CD14-positive monocyte (primary cell): ENCODE measurements around the gene SLC2A1. TPM values are rescaled to one million over a fixed set of nuclear protein-coding genes. Genes with fewer than 3 reads are reported as not detected.

ENCODE experiments used
- DNase-seq, 3 donors: peaks; one replicate each; pipeline ENCODE4 v3.0.0-alpha.2; 2011 to 2022
- H2AFZ ChIP-seq: 2 replicates; pipeline ENCODE4 v1.6.0; 2012; ENCODE audit warnings: mild to moderate bottlenecking, low read depth, low read length, inconsistent platforms; ENCODE audit not compliant: insufficient read depth, poor library complexity, severe bottlenecking
- H3K27ac ChIP-seq, 2 donors: 1 replicate in 1 of 2; 2 replicates in 1 of 2; pipeline ENCODE4 v1.5.1; 2012 to 2013; ENCODE audit warnings: low read length in 2 of 2, control low read depth in 1 of 2, inconsistent platforms in 1 of 2, low read depth in 1 of 2, mild to moderate bottlenecking in 1 of 2
- H3K27me3 ChIP-seq, 2 donors: one replicate each; pipeline versions ENCODE4 v1.6.0 to v1.6.1; 2011 to 2013; ENCODE audit warnings: low read length in 2 of 2; ENCODE audit not compliant: control insufficient read depth in 2 of 2, insufficient read depth in 2 of 2
- H3K36me3 ChIP-seq, 2 donors: replicated peaks in 1 of 2; 1 replicate in 1 of 2; 2 replicates in 1 of 2; pipeline versions ENCODE4 v1.5.1 to v1.6.1; 2012 to 2013; ENCODE audit warnings: low read length in 2 of 2, control low read depth in 1 of 2, inconsistent platforms in 1 of 2, mild to moderate bottlenecking in 1 of 2; ENCODE audit not compliant: insufficient read depth in 2 of 2, control insufficient read depth in 1 of 2
- H3K4me1 ChIP-seq, 2 donors: 1 replicate in 1 of 2; 2 replicates in 1 of 2; pipeline versions ENCODE4 v1.5.1 to v1.6.1; 2012 to 2013; ENCODE audit warnings: low read length in 2 of 2, control low read depth in 1 of 2, inconsistent platforms in 1 of 2, mild to moderate bottlenecking in 1 of 2, moderate library complexity in 1 of 2; ENCODE audit not compliant: insufficient read depth in 2 of 2, control insufficient read depth in 1 of 2
- H3K4me2 ChIP-seq: replicated peaks from 2 replicates; pipeline ENCODE3; 2012; ENCODE audit warnings: low read length, moderate library complexity, mild to moderate bottlenecking; ENCODE audit not compliant: poor library complexity, severe bottlenecking; ENCODE audit errors: extremely low read depth
- H3K4me3 ChIP-seq, 3 experiments: fragments of 200-600 bp in 1 of 3; sonication (generic) in 1 of 3; replicated peaks in 1 of 3; 1 replicate in 2 of 3; 2 replicates in 1 of 3; pipeline ENCODE4 v1.5.1; 2011 to 2013; ENCODE audit warnings: low read length in 3 of 3, mild to moderate bottlenecking in 3 of 3, control low read depth in 2 of 3, low read depth in 2 of 3, inconsistent platforms in 1 of 3, moderate library complexity in 1 of 3
- H3K79me2 ChIP-seq: 2 replicates; pipeline ENCODE4 v1.6.0; 2012; ENCODE audit warnings: mild to moderate bottlenecking, control low read depth, inconsistent platforms, low read length, moderate library complexity; ENCODE audit not compliant: insufficient read depth
- H3K9ac ChIP-seq: 2 replicates; pipeline ENCODE4 v1.6.0; 2017; ENCODE audit warnings: low read length, mild to moderate bottlenecking; ENCODE audit not compliant: insufficient read depth, poor library complexity, severe bottlenecking
- H3K9me3 ChIP-seq, 2 donors: replicated peaks in 1 of 2; 1 replicate in 1 of 2; 2 replicates in 1 of 2; pipeline versions ENCODE4 v1.5.1 to v1.6.1; 2012 to 2013; ENCODE audit warnings: low read length in 2 of 2, control low read depth in 1 of 2; ENCODE audit not compliant: control insufficient read depth in 1 of 2, insufficient read depth in 1 of 2
- H4K20me1 ChIP-seq: 2 replicates; pipeline ENCODE4 v1.6.0; 2012; ENCODE audit warnings: mild to moderate bottlenecking, low read length, control low read depth, moderate library complexity; ENCODE audit not compliant: insufficient read depth
- H3K27ac Mint-ChIP-seq, 7 donors: one replicate each; pipeline ENCODE4 v1.8.0; 2020; ENCODE audit warnings: mild to moderate bottlenecking in 7 of 7, mixed read lengths in 7 of 7, moderate library complexity in 6 of 7, inconsistent platforms in 2 of 7
- H3K27me3 Mint-ChIP-seq, 3 donors: one replicate each; pipeline ENCODE4 v1.8.0; 2021 to 2022; ENCODE audit warnings: low read depth in 3 of 3, mild to moderate bottlenecking in 3 of 3, mixed read lengths in 3 of 3, moderate library complexity in 3 of 3, inconsistent platforms in 1 of 3
- H3K36me3 Mint-ChIP-seq, 2 donors: one replicate each; pipeline ENCODE4 v1.8.0; 2020; ENCODE audit warnings: mixed read lengths in 2 of 2, inconsistent platforms in 1 of 2, mild to moderate bottlenecking in 1 of 2
- H3K4me1 Mint-ChIP-seq: one replicate; pipeline ENCODE4 v1.8.0; 2020; ENCODE audit warnings: mild to moderate bottlenecking, mixed read lengths
- H3K4me3 Mint-ChIP-seq, 2 donors: one replicate each; pipeline ENCODE4 v1.8.0; 2020; ENCODE audit warnings: mild to moderate bottlenecking in 2 of 2, mixed read lengths in 2 of 2, moderate library complexity in 1 of 2
- H3K9me3 Mint-ChIP-seq, 7 donors: one replicate each; pipeline ENCODE4 v1.8.0; 2020 to 2022; ENCODE audit warnings: mixed read lengths in 7 of 7, mild to moderate bottlenecking in 6 of 7, moderate library complexity in 6 of 7, inconsistent platforms in 2 of 7
- CTCF ChIP-seq: fragments of 200-600 bp; IDR thresholded peaks from one replicate; pipeline ENCODE4 v1.8.0; 2022; ENCODE audit warnings: antibody characterized with exemption, mild to moderate bottlenecking
- WGBS: methylation state at CpG from one replicate; pipeline ENCODE4 v1.1.5; 2013; ENCODE audit warnings: missing lambda C conversion rate; ENCODE audit not compliant: insufficient coverage; 5-methylcytosine and 5-hydroxymethylcytosine counted together
- intact Hi-C, 2 donors: fragments of 100-400 bp; cut with micrococcal nuclease; formaldehyde crosslinking; loops; one replicate each; pipeline versions ENCODE4 v1.15.0 to v1.15.1; 2023
- polyA plus RNA-seq, 3 donors: library from polyadenylated mRNA; depleted of rRNA in 1 of 3; unstranded in 2 of 3; stranded (reverse) in 1 of 3; fragments of 300-500 nt in 2 of 3; fragments of >200 nt in 1 of 3; fragmentation: Illumina TruSeq in 2 of 3; gene quantifications; 1 replicate in 2 of 3; 2 replicates in 1 of 3; pipeline ENCODE4 v1.2.3, GENCODE V29; 2012 to 2021

The SLC2A1 gene
- polyA plus RNA-seq, 3 donors, result 0.56 to 5.0 (median 0.71) TPM

- Histone ChIP-seq H3K4me3 (no peak overlapping the region), H2AFZ (no peak overlapping the region), H3K27me3 (no peaks in the 10 kb centered on the region), H3K36me3 (no peaks in the 10 kb centered on the region), H3K79me2 (no peaks in the 10 kb centered on the region), H3K4me2 (no peak overlapping the region), H3K27ac (no peak overlapping the region), H3K9ac (no peak overlapping the region), H4K20me1 (no peaks in the 10 kb centered on the region), H3K4me1 (no peaks in the 10 kb centered on the region), H3K9me3 (peaks cover 0 to 16% of the 10 kb centered on the region in 2 donors)
- TF ChIP-seq CTCF, result no peak
- Mint-ChIP-seq H3K4me1 (no peaks in the 10 kb centered on the region), H3K9me3 (peaks cover 3 to 17% (median 12%) of the 10 kb centered on the region in 7 donors), H3K36me3 (no peaks in the 10 kb centered on the region), H3K27me3 (peaks cover 3 to 13% (median 12%) of the 10 kb centered on the region in 3 donors), H3K27ac (no peak overlapping the region), H3K4me3 (no peak overlapping the region)
- no peak for DNase-seq
- intact Hi-C loops, result no loop called here
- 76% methylated on average over 4 of the region's 4 CpGs for WGBS
These were observed 78.3 kb downstream of the SLC2A1 start for GRCh38 chr1:42880384-42880783.

DNA sequence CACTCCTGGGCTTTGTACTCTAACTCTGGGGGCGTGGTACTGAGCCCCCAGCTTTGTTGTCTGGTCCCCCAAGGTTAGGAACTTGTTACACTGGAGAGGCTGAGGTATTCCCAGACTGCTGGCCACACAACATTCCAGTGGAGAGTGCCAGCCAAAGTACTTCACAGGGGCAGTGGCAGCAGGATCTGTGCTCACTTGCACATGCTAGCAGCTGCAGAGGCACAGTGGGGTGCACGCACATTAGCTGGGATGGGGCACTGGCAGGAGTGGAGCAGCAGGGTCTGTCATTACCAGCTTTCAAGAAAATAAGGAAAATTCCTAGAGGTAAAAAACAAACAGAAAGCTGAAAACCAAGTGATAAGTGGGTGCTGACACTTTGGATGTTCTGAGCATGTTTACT, 81.3 kb downstream of the SLC2A1 start:
- H3K4me2 ChIP-seq, result no peak overlapping the region
- no peak overlapping the region for H3K27ac ChIP-seq
- no peaks in the 10 kb centered on the region for H4K20me1 ChIP-seq
- H3K4me1 ChIP-seq, result no peaks in the 10 kb centered on the region
- H3K27me3 Mint-ChIP-seq, result peaks cover 5 to 8% (median 8%) of the 10 kb centered on the region in 3 donors
- TF ChIP-seq CTCF, result no peak
- H3K4me3 Mint-ChIP-seq, result no peak overlapping the region
- intact Hi-C loops, result no loop called here
- no peak overlapping the region for H3K9ac ChIP-seq
- H3K36me3 ChIP-seq, result no peaks in the 10 kb centered on the region
- H3K27ac Mint-ChIP-seq, result no peak overlapping the region
- no peaks in the 10 kb centered on the region for H3K36me3 Mint-ChIP-seq
- H3K4me1 Mint-ChIP-seq, result no peaks in the 10 kb centered on the region
- peaks cover 11 to 27% (median 21%) of the 10 kb centered on the region in 7 donors for H3K9me3 Mint-ChIP-seq
- WGBS, result 50% methylated on average over 1 of the region's 2 CpGs
- H3K9me3 ChIP-seq, result peaks cover 0 to 16% of the 10 kb centered on the region in 2 donors
- no peaks in the 10 kb centered on the region for H3K79me2 ChIP-seq
- no peak for DNase-seq
- H3K27me3 ChIP-seq, result no peaks in the 10 kb centered on the region
- H2AFZ ChIP-seq, result no peak overlapping the region
- no peak overlapping the region for H3K4me3 ChIP-seq
